ENCODE results near the gene PAPSS1. TPM values are rescaled to one million over a fixed set of nuclear protein-coding genes. Genes with fewer than 3 reads are reported as not detected.
A peak's percentile ranks its signal among the peaks of the same experiment; 100 is the strongest.
"Not testable (repeated sequence)": the region's sequence is repeated elsewhere in the genome, so short reads cannot be mapped to it uniquely, and the experiment has no call there.

PAPSS1 gene
- total RNA-seq, 1 donor from 2014 or later, result 52.9 TPM

DNA sequence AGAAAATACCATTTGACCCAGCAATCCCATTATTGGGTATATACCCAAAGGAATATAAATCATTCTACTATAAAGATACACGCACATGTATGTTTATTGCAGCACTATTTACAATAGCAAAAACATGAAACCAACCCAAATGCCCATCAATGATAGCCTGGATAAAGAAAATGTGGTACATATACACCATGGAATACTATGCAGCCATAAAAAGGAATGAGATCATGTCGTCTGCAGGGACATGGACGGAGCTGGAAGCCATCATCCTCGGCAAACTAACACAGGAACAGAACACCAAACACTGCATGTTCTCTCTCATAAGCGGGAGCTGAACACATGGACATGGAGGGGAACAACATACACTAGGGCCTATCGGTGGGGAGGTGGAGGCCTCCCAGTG, 23.8 kb downstream of the PAPSS1 start:
- ATAC-seq; intact Hi-C loops (cut with DNase I); DNase-seq (ENCODE audit: low spot score): not testable (repeated sequence)

GRCh38 chr4:107693132-107693531, 26.9 kb downstream of the PAPSS1 start:
- no peak for ATAC-seq
- intact Hi-C loops (cut with DNase I), result no loop called here

DNA sequence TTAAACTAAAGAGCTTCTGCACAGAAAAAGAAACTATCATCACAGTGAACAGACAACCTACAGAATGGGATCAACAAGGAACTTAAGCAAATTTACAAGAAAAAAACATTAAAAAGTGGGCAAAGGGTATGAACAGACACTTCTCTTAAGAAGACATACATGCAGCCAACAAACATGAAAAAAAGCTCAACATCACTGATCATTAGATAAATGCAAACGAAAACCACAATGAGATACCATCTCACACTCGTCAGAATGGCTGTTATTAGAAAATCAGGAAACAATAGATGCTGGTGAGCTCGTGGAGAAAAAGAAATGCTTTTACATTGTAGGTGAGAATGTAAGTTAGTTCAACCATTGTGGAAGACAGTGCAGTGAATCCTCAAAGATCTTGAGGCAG, 27.8 kb downstream of the PAPSS1 start:
- ATAC-seq (no peak), DNase-seq (ENCODE audit: low spot score) (no peak)
- intact Hi-C loops (cut with DNase I), result no loop called here

More at GRCh38 chr4:107693132-107693531, 26.9 kb downstream of the PAPSS1 start:
- DNase-seq (ENCODE audit: low spot score), result no peak

GRCh38 chr4:107691378-107691777, 28.7 kb downstream of the PAPSS1 start:
- ATAC-seq (no peak), DNase-seq (ENCODE audit: low spot score) (no peak)
- intact Hi-C loops (cut with DNase I), result no loop called here

GRCh38 chr4:107689912-107690587, 30.0 kb downstream of the PAPSS1 start:
- DNase-seq (ENCODE audit: low spot score) (no peak), ATAC-seq (no peak)
- intact Hi-C loops (cut with DNase I), result loop anchor here (10.0 kb wide), 1 partner anchor 1965 kb away; no protein-coding TSS in a partner anchor

GRCh38 chr4:107688421-107688820, 31.6 kb downstream of the PAPSS1 start:
- no peak for ATAC-seq
- intact Hi-C loops (cut with DNase I), result loop anchor here (10.0 kb wide), 1 partner anchor 1964 kb away; no protein-coding TSS in a partner anchor
- DNase-seq (ENCODE audit: low spot score), result no peak

DNA sequence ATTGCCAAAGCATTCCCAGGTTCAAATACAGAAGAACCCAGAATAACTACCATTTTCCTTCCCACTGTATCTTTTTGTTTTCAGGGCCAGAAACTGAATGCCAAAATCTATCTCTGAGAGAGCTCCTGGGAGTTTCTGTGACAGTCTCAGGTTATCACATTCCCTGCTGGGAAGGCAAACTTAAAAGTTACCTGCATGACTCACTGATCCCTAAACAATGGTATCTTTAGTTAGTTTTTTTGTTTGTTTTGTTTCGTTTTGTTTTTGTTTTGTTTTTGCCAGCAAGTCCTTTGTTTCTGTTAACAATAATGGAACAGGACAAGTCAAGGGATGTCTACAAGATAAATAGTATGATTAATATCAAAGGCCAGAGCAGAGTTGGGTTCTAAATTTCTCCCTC, 34.3 kb downstream of the PAPSS1 start:
- ATAC-seq (no peak), DNase-seq (ENCODE audit: low spot score) (no peak)
- intact Hi-C loops (cut with DNase I), result loop anchor here (10.0 kb wide), 1 partner anchor 1961 kb away; no protein-coding TSS in a partner anchor

GRCh38 chr4:107683873-107684272, 36.2 kb downstream of the PAPSS1 start:
- ATAC-seq, result peak; percentile 13
- DNase-seq (ENCODE audit: low spot score), result no peak
- intact Hi-C loops (cut with DNase I), result loop anchor here (10.0 kb wide), 1 partner anchor 1959 kb away; no protein-coding TSS in a partner anchor

- no peak for ATAC-seq
- no peak for DNase-seq (ENCODE audit: low spot score)
- intact Hi-C loops (cut with DNase I), result loop anchor here (10.0 kb wide), 1 partner anchor 1958 kb away; no protein-coding TSS in a partner anchor
These were observed 37.7 kb downstream of the PAPSS1 start for GRCh38 chr4:107682306-107682705.

DNA sequence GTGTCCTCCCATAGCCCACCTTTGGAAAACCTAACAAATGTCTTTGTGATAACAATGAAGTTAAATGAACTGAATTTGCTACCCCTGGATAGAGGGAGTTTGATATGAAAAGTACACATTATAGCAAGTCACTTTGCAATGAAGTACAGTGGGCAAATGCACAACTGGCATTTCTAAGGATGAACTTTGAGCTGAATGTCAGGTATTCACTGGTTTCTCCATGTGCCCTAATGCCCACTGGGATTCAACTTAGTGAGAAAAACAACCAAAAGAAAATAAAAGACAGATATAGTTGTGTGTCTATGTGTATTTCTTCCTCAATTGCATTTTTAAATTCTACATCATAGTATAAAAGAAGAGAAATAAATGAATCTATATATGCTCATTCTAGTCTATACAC, 51.0 kb downstream of the PAPSS1 start:
- intact Hi-C loops (cut with DNase I), result no loop called here
- DNase-seq (ENCODE audit: low spot score), result no peak
- ATAC-seq, result no peak

- no peak for DNase-seq (ENCODE audit: low spot score)
- intact Hi-C loops (cut with DNase I), result no loop called here
- peak; percentile 56 for ATAC-seq
These were observed 53.9 kb downstream of the PAPSS1 start for GRCh38 chr4:107666134-107666533.

DNA sequence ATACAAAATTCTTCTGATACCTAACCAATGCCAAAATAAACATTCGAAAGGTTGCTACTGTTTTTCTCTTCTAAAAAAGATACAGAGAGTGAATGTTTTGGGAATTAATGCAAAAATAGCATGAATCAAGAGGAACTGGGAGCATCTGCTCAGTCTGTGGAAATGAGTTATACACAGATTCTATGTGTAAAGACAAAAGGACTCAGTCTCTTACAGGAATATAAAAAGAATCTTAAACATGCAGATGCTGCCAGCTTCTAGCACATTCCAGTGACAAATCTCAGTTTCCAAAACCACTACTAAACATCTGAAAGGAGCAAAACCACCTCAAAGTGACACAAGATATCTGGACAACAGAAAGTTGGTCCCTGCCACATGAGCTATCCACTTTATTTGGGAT, 55.0 kb downstream of the PAPSS1 start:
- ATAC-seq (no peak), DNase-seq (ENCODE audit: low spot score) (no peak)
- intact Hi-C loops (cut with DNase I), result no loop called here

GRCh38 chr4:107658400-107659336, 61.4 kb downstream of the PAPSS1 start:
- intact Hi-C loops (cut with DNase I), result no loop called here

GRCh38 chr4:107655289-107655688, 64.7 kb downstream of the PAPSS1 start:
- intact Hi-C loops (cut with DNase I), result no loop called here
- ATAC-seq (no peak), DNase-seq (ENCODE audit: low spot score) (no peak)

More at GRCh38 chr4:107658400-107659336, 61.4 kb downstream of the PAPSS1 start:
- no peak for ATAC-seq
- DNase-seq (ENCODE audit: low spot score), result no peak

GRCh38 chr4:107654694-107655093, 65.3 kb downstream of the PAPSS1 start:
- intact Hi-C loops (cut with DNase I), result no loop called here
- DNase-seq (ENCODE audit: low spot score) (no peak), ATAC-seq (no peak)

- DNase-seq (ENCODE audit: low spot score); intact Hi-C loops (cut with DNase I); ATAC-seq: not testable (repeated sequence)
These were observed 68.6 kb downstream of the PAPSS1 start for GRCh38 chr4:107651408-107651807.

- intact Hi-C loops (cut with DNase I), result no loop called here
- DNase-seq (ENCODE audit: low spot score) (no peak), ATAC-seq (no peak)
These were observed 69.8 kb downstream of the PAPSS1 start for GRCh38 chr4:107650251-107650650.

DNA sequence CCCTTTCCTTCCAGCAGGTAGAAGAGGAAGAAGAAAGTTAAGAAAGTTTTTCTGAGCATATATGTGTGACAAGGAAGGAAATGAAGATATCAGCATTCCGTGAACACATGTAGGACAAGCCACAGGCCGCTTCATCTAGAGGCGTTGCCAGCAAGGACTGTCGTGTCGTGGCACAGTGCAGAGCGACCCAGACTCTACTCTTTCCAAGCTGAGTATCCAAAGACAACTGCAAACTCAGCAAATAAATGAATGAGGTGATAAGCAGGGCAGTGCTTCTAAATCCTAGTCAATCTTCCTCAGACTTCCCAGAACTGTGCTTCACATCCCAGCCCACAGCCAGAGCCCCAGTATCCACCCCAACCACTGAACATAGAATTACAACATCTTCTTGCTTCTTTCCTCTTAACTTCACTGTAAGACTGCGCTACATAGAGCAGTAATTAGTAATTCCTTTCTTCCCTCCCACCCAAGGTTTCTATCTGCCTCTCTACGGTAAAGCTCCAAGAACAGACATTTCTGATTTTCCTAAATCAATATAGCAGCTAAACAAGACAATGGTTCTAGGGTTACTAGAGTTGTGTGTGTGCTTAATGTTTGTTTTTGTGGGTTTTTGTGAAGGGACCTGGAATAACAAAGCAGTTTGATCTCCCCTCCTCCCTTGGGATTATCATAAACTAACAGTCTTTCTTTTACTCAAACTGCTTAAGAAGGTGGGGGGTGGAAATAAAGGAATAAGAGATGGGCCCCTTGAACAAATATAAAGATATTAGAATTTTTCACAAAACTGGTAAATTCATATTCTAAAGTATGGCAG, 71.6 kb downstream of the PAPSS1 start:
- intact Hi-C loops (cut with DNase I), result no loop called here
- DNase-seq (ENCODE audit: low spot score) (no peak), ATAC-seq (no peak)

DNA sequence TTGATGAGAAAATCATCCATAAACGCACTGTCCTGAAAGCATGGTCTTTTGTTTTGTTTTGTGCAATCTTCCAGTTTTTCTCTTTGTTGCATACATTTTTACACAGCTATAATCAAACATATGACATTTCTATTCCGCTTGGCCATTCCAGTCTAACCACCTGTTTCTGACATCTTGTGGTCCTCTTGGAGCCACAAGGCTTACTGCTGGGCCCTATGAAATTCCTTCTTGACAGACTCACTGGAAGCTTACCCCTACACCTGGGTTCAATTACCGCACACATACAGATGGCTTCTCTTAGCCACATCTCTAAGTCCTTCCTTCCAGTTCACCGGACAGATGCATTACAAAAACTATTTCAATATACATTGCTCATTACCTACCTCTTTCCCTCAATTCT, 72.4 kb downstream of the PAPSS1 start:
- ATAC-seq (no peak), DNase-seq (ENCODE audit: low spot score) (no peak)
- intact Hi-C loops (cut with DNase I), result no loop called here
